Fibroblast of pulmonary artery (primary cell): ENCODE measurements around the gene PNMA1.

Experiments
- DNase-seq: peaks from one replicate; pipeline ENCODE4 v3.0.0-alpha.2; 2010; ENCODE audit warnings: low read depth
- H3K4me3 ChIP-seq: replicated peaks from 2 replicates; pipeline ENCODE4 v1.5.1; 2011; ENCODE audit warnings: low read depth, mild to moderate bottlenecking, control low read depth, low read length, moderate library complexity
- CTCF ChIP-seq: IDR thresholded peaks from 2 replicates; pipeline ENCODE4 v1.5.1; 2011; ENCODE audit warnings: mild to moderate bottlenecking, control low read depth, low read length, inconsistent platforms; ENCODE audit errors: missing control alignments

The PNMA1 gene

DNA sequence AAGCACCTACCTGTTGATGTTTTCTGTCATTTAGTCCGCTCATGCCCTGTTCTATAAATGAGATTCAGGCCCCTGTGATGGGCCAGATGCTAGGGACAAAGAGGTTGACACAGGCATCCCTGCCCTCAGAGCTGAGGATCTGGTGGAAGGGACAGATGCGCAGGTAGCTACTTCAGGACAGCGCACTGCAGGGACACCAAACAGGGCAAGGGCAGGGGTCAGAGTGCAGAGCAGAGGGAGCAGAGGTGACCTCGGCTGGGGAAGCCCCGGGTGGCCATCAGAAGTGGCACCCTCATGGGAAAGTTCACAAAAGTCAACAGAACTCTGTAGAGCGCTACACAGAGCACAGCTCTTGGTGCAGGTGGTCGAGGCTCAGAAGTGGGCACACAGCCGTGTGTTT lies 5.6 kb upstream of the PNMA1 start:
- no peak for DNase-seq
- TF ChIP-seq CTCF = no peak
- no peak overlapping the region for H3K4me3 ChIP-seq

GRCh38 chr14:73719361-73719760 lies 5.2 kb upstream of the PNMA1 start:
- DNase-seq = no peak
- no peak overlapping the region for H3K4me3 ChIP-seq
- TF ChIP-seq CTCF = no peak

DNA sequence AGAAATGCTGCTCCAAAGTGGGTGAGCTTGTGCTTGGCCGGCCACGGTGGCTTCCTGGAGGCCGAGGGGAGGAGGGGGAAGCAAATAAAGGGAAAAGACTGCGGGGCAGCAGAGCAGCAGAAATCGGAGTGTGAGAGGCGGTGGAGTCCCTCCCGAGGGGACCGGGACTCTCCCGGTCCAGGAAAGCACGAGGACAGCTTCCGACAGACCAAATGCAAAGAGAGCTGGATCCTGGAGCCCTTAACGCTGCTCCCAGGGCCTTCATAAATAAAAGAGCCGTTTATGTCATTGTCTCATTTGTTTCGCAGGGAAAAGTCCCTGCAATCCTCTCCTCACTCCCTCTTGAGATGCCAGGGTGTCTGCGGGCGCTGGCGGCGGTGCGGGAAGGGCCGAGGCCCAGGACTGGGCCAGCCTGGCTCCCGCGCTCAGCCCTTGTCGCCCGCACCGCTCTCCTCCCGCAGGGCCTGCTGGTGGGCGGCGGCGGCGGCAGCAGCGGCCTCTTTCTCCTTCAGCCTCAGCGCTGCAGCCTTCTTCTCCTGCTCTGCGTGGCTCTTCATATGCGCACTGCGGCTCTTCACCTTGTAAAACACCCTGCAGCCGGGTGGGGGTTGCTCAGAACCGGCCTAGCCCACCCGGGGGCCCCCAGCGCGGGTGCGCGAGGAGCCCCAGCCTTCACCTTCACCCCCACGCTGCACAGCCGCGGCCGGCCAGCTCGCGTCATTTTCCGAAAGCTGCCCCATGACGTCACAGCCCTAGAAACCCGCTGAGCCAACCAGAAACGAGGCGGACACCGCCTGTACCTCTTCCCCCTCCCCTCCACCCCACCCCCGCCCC lies 4.5 kb upstream of the PNMA1 start:
- no peak overlapping the region for H3K4me3 ChIP-seq
- DNase-seq = no peak
- no peak for TF ChIP-seq CTCF

- no peak for TF ChIP-seq CTCF
- no peak overlapping the region for H3K4me3 ChIP-seq
- no peak for DNase-seq
Measured at GRCh38 chr14:73717711-73718417, 3.7 kb upstream of the PNMA1 start.

DNA sequence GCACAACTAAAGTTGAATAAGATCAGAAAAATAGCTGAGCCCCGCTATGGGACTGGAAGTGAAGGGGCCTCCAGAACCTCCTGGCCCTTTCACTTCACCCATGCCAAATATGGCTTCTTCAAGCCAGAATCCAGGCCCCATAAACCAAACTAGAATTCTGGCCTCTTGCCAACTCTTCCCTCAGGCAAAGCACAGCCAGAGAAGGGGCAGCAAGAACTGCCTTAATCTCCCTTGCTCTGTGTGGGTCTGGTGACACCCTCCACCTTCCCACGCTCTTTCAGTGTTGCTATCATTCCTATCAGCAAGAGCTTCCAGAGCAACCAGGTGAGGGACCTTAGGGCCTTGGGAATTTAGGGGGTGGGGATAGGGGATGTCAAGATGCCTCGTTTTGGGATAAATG lies 3.1 kb upstream of the PNMA1 start:
- H3K4me3 ChIP-seq = no peak overlapping the region
- DNase-seq = no peak
- no peak for TF ChIP-seq CTCF

DNA sequence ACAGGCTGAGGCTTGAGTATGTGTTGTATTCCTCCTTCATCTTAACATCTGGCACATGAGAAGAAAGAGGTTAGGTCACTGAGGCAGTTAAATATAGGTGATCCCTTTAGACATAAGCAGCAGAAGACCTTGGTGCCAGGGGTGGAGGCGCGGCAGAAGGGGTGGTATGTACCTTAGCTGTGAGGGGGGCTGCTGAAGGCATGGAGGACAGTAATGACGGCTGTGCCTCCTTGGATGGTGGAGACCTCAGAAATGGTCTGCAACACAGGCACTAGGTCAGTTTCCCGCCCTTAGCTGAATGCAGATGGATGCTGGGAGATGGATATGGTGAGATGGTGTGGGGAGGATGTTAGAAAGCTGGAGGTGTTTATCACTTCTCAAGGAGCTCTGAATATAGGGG lies 1.5 kb upstream of the PNMA1 start:
- H3K4me3 ChIP-seq = no peak overlapping the region
- DNase-seq = no peak
- no peak for TF ChIP-seq CTCF
